ENCODE measurements around the gene MIS12. TPM values are rescaled to one million over a fixed set of nuclear protein-coding genes. Genes with fewer than 3 reads are reported as not detected.

The MIS12 gene
- total and polyA plus RNA-seq, 4 experiments from 2014 or later: 19.6 to 45.0 (median 32.0) TPM

DNA sequence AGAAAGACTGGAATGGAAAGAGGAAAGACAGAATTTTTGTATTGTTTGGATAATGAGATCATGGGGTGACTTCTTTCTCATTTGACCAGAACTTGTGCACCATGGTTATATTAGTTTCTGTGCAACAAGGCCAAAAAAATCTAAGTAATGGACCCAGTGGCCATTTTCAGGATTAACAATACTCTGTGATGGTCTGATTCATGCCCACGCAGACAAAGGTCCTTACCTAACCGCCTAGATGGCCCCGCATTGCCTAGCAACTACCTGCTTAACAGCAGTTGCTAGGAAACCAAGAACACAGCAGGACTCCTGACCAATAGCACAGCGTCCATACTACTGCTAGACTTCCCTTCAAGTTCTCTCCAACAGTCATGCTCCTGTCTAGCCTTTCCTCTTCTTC is 22.4 kb downstream of the MIS12 start:
- H3K9me3 Mint-ChIP-seq: peaks cover 0 to 2% (median 0%) of the 10 kb centered on the region in 8 donors
- peaks cover 17 to 26% (median 21%) of the 10 kb centered on the region in 4 donors for H3K4me1 Mint-ChIP-seq
- no peaks in the 10 kb centered on the region for H3K36me3 ChIP-seq (ENCODE audit: insufficient read depth, low read length)
- H3K27me3 ChIP-seq (ENCODE audit: insufficient read depth, low read length): no peaks in the 10 kb centered on the region
- peak overlapping the region in 5 of 7 donors; percentile 10 to 69 (median 55) for H3K27ac Mint-ChIP-seq
- intact Hi-C loops (cut with micrococcal nuclease): no loop called here
- peaks cover 12% of the 10 kb centered on the region for H3K4me1 ChIP-seq (ENCODE audit: insufficient read depth, low read length)
- POLR2A ChIA-PET (ENCODE audit: partially characterized antibody): interaction anchor here (0.7 kb wide), 1 partner anchor 22 kb away, joined by 3 read pairs; the partner anchor contains the start of genes DERL2 and MIS12
- no peak overlapping the region for H3K27ac ChIP-seq (ENCODE audit: low read depth, low read length)
- peak overlapping the region in 1 of 8 donors; percentile 28 for H3K4me3 Mint-ChIP-seq
- CTCF ChIA-PET (ENCODE audit: partially characterized antibody): interaction anchor here (0.8 kb wide), 1 partner anchor 9 kb away, joined by 3 read pairs; no protein-coding TSS in a partner anchor
- no peak overlapping the region for H3K4me3 ChIP-seq (ENCODE audit: low read length in 2 of 2)
- H3K27me3 Mint-ChIP-seq: no peaks in the 10 kb centered on the region
- H3K36me3 Mint-ChIP-seq: peaks cover 34 to 35% of the 10 kb centered on the region in 2 donors
- H3K9me3 ChIP-seq (ENCODE audit: control insufficient read depth in 1 of 2, low read length in 2 of 2): no peaks in the 10 kb centered on the region
- DNase-seq: no peak

DNA sequence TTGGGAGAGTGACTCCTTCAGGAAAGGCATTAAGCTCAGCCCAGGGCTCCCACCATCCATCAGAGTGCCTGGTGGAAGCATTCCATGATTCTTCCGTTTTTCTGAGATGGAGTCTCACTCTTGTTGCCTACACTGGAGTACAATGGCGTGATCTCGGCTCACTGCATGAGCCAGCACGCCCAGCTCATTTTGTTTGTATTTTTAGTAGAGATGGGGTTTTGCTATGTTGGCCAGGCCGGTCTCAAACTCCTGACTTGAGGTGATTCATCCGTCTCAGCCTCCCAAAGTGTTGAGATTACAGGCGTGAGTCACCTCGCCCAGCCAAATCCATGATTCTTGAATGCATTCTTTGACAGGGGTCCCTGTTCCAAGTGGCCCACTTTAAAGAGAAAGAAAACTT is 23.1 kb downstream of the MIS12 start:
- no peak for DNase-seq
- peaks cover 3% of the 10 kb centered on the region for H3K36me3 ChIP-seq (ENCODE audit: insufficient read depth, low read length)
- POLR2A ChIA-PET (ENCODE audit: partially characterized antibody): no interaction called here
- peak overlapping the region in 1 of 7 donors; percentile 69 for H3K27ac Mint-ChIP-seq
- peaks cover 36 to 39% of the 10 kb centered on the region in 2 donors for H3K36me3 Mint-ChIP-seq
- H3K27me3 Mint-ChIP-seq: no peaks in the 10 kb centered on the region
- H3K4me1 Mint-ChIP-seq: peaks cover 22 to 33% (median 26%) of the 10 kb centered on the region in 4 donors
- no peaks in the 10 kb centered on the region for H3K9me3 ChIP-seq (ENCODE audit: control insufficient read depth in 1 of 2, low read length in 2 of 2)
- H3K27me3 ChIP-seq (ENCODE audit: insufficient read depth, low read length): no peaks in the 10 kb centered on the region
- no peak overlapping the region for H3K4me3 Mint-ChIP-seq
- CTCF ChIA-PET (ENCODE audit: partially characterized antibody): no interaction called here
- peaks cover 17% of the 10 kb centered on the region for H3K4me1 ChIP-seq (ENCODE audit: insufficient read depth, low read length)
- H3K9me3 Mint-ChIP-seq: peaks cover 0 to 2% (median 0%) of the 10 kb centered on the region in 8 donors
- H3K4me3 ChIP-seq (ENCODE audit: low read length in 2 of 2): no peak overlapping the region
- H3K27ac ChIP-seq (ENCODE audit: low read depth, low read length): no peak overlapping the region
- intact Hi-C loops (cut with micrococcal nuclease): no loop called here

DNA sequence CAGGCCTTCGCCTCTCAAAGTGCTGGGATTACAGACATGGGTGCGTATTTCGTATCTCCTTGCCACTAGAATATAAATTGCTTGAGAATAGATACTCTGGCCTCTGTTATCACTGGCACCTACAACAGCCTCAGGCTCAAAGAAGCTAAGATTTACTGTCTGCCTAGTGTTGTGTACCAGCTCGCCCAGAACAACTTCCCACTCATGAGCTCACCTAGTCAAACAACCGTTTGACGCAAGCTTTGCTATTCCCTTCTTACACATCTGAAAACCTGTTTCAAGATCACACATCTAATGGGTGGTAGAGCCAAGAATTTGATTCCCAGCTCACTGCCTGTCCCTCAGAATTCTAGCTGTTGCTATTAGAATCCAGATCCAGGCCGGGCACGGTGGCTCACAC is 24.4 kb downstream of the MIS12 start:
- H3K4me3 Mint-ChIP-seq: no peak overlapping the region
- Histone ChIP-seq H3K27me3 (ENCODE audit: insufficient read depth, low read length) (no peaks in the 10 kb centered on the region), H3K4me3 (ENCODE audit: low read length in 2 of 2) (no peak overlapping the region), H3K4me1 (ENCODE audit: insufficient read depth, low read length) (peaks cover 19% of the 10 kb centered on the region), H3K9me3 (ENCODE audit: control insufficient read depth in 1 of 2, low read length in 2 of 2) (no peaks in the 10 kb centered on the region), H3K27ac (ENCODE audit: low read depth, low read length) (no peak overlapping the region), H3K36me3 (ENCODE audit: insufficient read depth, low read length) (peaks cover 16% of the 10 kb centered on the region)
- intact Hi-C loops (cut with micrococcal nuclease): no loop called here
- no peaks in the 10 kb centered on the region for H3K27me3 Mint-ChIP-seq
- POLR2A ChIA-PET (ENCODE audit: partially characterized antibody): interaction anchor here (0.5 kb wide), 1 partner anchor 26 kb away, joined by 3 read pairs; no protein-coding TSS in a partner anchor
- peaks cover 43 to 48% of the 10 kb centered on the region in 2 donors for H3K36me3 Mint-ChIP-seq
- no peak for DNase-seq
- H3K9me3 Mint-ChIP-seq: no peaks in the 10 kb centered on the region
- H3K27ac Mint-ChIP-seq: peak overlapping the region in 2 of 7 donors; percentile 29 to 35
- H3K4me1 Mint-ChIP-seq: peaks cover 25 to 43% (median 33%) of the 10 kb centered on the region in 4 donors
- CTCF ChIA-PET (ENCODE audit: partially characterized antibody): no interaction called here

DNA sequence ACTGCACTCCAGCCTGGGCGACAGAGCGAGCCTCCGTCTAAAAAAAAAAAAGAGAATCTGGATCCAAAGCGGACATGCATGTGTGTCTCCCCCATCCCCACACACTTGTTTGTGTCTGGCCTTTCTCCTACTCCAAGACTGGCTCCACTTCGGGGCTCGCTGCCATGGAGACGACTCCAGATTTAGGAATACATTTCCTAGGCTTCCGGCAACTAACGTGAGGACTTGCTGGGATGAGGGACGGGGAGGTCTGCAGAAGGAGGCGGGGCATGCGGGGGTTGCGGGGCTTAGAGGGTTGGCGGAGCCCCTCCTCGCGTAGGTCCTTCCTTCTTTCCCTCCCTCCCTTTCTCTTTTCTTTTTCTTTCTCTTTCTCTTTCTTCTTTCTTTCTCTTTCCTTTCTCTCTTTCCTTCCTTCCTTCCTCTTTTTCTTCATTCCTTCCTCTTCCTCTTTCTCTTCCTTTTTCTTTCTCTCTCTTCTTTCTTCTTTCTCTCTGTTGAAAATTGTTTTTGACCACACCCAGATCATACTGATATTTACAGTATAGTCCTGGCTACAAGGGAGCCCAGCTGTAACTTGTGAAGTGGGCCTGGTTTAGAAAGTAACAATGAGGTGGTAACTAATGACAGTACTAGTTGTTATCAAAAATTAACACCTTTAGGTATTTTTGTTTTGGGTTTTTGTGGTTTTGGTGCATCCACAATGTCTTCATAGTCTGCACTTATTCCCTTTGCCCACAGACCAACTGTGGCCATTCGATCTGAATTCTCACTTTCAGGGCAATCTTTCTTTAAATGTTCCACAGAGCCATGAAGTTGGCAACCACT is 25.2 kb downstream of the MIS12 start:
- Histone ChIP-seq H3K27me3 (ENCODE audit: insufficient read depth, low read length) (no peaks in the 10 kb centered on the region), H3K27ac (ENCODE audit: low read depth, low read length) (no peak overlapping the region), H3K9me3 (ENCODE audit: control insufficient read depth in 1 of 2, low read length in 2 of 2) (no peaks in the 10 kb centered on the region), H3K4me3 (ENCODE audit: low read length in 2 of 2) (no peak overlapping the region), H3K36me3 (ENCODE audit: insufficient read depth, low read length) (peaks cover 25% of the 10 kb centered on the region), H3K4me1 (ENCODE audit: insufficient read depth, low read length) (peaks cover 19% of the 10 kb centered on the region)
- intact Hi-C loops (cut with micrococcal nuclease): no loop called here
- ChIA-PET CTCF (ENCODE audit: partially characterized antibody) (no interaction called here), POLR2A (ENCODE audit: partially characterized antibody) (interaction anchor here (0.5 to 1.7 kb wide), 2 partner anchors 25 to 27 kb away, joined by 3 to 6 read pairs; partner anchors contain the start of genes DERL2 and MIS12)
- Mint-ChIP-seq H3K4me1 (peaks cover 25 to 49% (median 36%) of the 10 kb centered on the region in 4 donors), H3K36me3 (peaks cover 47 to 50% of the 10 kb centered on the region in 2 donors), H3K27me3 (no peaks in the 10 kb centered on the region), H3K27ac (peak overlapping the region in 6 of 7 donors; percentile 2 to 70 (median 28)), H3K4me3 (peak overlapping the region in 2 of 8 donors; percentile 17 to 39), H3K9me3 (no peaks in the 10 kb centered on the region)
- no peak for DNase-seq

DNA sequence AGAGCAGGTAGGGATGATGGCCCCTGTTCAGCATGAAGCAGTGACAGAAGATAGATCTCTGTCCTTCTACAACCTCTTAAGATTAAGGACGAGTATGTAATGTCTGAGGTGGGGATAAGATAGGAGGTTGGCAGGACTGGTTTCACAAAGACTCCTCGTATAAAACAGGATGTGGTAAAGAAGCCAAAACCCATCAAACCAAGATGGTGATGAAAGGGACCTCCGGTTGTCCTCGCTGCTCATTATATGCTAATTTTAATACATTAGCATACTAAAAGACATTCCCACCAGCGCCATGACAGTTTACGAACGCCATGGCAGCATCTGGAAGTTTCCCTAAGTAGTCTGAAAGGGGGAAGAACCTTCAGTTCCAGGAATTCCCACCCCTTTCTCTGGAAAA is 27.3 kb downstream of the MIS12 start:
- Histone ChIP-seq H3K36me3 (ENCODE audit: insufficient read depth, low read length) (peaks cover 31% of the 10 kb centered on the region), H3K27ac (ENCODE audit: low read depth, low read length) (no peak overlapping the region), H3K4me1 (ENCODE audit: insufficient read depth, low read length) (peaks cover 19% of the 10 kb centered on the region), H3K4me3 (ENCODE audit: low read length in 2 of 2) (no peak overlapping the region), H3K27me3 (ENCODE audit: insufficient read depth, low read length) (no peaks in the 10 kb centered on the region), H3K9me3 (ENCODE audit: control insufficient read depth in 1 of 2, low read length in 2 of 2) (no peaks in the 10 kb centered on the region)
- Mint-ChIP-seq H3K9me3 (no peaks in the 10 kb centered on the region), H3K27me3 (no peaks in the 10 kb centered on the region), H3K36me3 (peaks cover 57 to 60% of the 10 kb centered on the region in 2 donors), H3K27ac (peak overlapping the region in 6 of 7 donors; percentile 2 to 80 (median 69)), H3K4me3 (peak overlapping the region in 7 of 8 donors; percentile 2 to 75 (median 21)), H3K4me1 (peaks cover 25 to 46% (median 35%) of the 10 kb centered on the region in 4 donors)
- DNase-seq: peak in 4 of 5 donors; percentile 39 to 61 (median 52)
- POLR2A ChIA-PET (ENCODE audit: partially characterized antibody): interaction anchor here (1.0 to 1.7 kb wide), 2 partner anchors 14 to 27 kb away, joined by 3 to 6 read pairs; partner anchors contain the start of genes DERL2 and MIS12
- intact Hi-C loops (cut with micrococcal nuclease): no loop called here
- CTCF ChIA-PET (ENCODE audit: partially characterized antibody): no interaction called here

DNA sequence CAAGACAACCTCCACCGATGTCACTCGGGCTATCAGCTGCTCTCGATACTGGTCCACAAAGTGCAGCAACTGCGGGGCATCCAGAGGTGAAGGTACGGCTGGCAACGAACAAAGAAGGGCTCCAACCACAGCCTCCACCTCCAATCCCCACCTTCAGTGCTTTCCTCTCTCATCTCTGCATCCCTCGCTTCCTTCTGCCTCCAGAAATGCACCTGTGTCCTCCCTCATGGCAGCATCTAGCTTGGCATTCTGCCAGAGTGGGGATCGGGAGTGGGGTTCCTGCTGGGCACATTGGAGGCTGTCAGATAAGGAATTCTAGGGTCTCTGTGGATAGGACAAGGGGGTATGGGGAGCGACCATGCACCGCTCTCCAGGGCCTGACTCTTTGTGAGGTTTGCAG is 28.6 kb downstream of the MIS12 start:
- H3K4me3 Mint-ChIP-seq: no peak overlapping the region
- POLR2A ChIA-PET (ENCODE audit: partially characterized antibody): no interaction called here

More for the DNA sequence above, 28.6 kb downstream of the MIS12 start:
- intact Hi-C loops (cut with micrococcal nuclease): no loop called here
- Mint-ChIP-seq H3K4me1 (peaks cover 25 to 45% (median 35%) of the 10 kb centered on the region in 4 donors), H3K9me3 (no peaks in the 10 kb centered on the region), H3K27ac (peak overlapping the region in 2 of 7 donors; percentile 29 to 68), H3K36me3 (peaks cover 60% of the 10 kb centered on the region in 2 donors), H3K27me3 (no peaks in the 10 kb centered on the region)
- no peaks in the 10 kb centered on the region for H3K27me3 ChIP-seq (ENCODE audit: insufficient read depth, low read length)
- CTCF ChIA-PET (ENCODE audit: partially characterized antibody): no interaction called here
- H3K4me3 ChIP-seq (ENCODE audit: low read length in 2 of 2): no peak overlapping the region
- no peaks in the 10 kb centered on the region for H3K9me3 ChIP-seq (ENCODE audit: control insufficient read depth in 1 of 2, low read length in 2 of 2)
- no peak overlapping the region for H3K27ac ChIP-seq (ENCODE audit: low read depth, low read length)
- DNase-seq: no peak
- peaks cover 19% of the 10 kb centered on the region for H3K4me1 ChIP-seq (ENCODE audit: insufficient read depth, low read length)
- peaks cover 31% of the 10 kb centered on the region for H3K36me3 ChIP-seq (ENCODE audit: insufficient read depth, low read length)
